Upper lobe of left lung (tissue), 6 donors: ENCODE data around the gene NSMCE4A. TPM values are rescaled to one million over a fixed set of nuclear protein-coding genes. Genes with fewer than 3 reads are reported as not detected.

Source experiments
- ATAC-seq, 2 donors: fragments of 200-7000 bp; cut with Tn5 transposase; one replicate each; pipeline ENCODE4 v1.9.1; 2022; ENCODE audit warnings: mild to moderate bottlenecking in 2 of 2, moderate library complexity in 2 of 2; ENCODE audit not compliant: low FRiP score in 2 of 2
- DNase-seq, 2 donors: peaks; one replicate each; pipeline ENCODE4 v3.0.0-alpha.2; 2019 to 2020
- H3K27ac ChIP-seq, 4 donors: fragments of 200-600 bp; sonication (generic); one replicate each; pipeline ENCODE4 v1.5.1; 2016 to 2019
- H3K27me3 ChIP-seq, 4 donors: fragments of 200-600 bp; sonication (generic); one replicate each; pipeline ENCODE4 v1.5.1; 2017 to 2019
- H3K36me3 ChIP-seq, 4 donors: fragments of 200-600 bp; sonication (generic); one replicate each; pipeline ENCODE4 v1.5.1; 2016 to 2019
- H3K4me1 ChIP-seq, 4 donors: fragments of 200-600 bp; sonication (generic); one replicate each; pipeline ENCODE4 v1.5.1; 2018 to 2019
- H3K4me3 ChIP-seq, 4 donors: fragments of 200-600 bp; sonication (generic); one replicate each; pipeline ENCODE4 v1.5.1; 2017 to 2019; ENCODE audit warnings: mild to moderate bottlenecking in 2 of 4, moderate library complexity in 1 of 4
- H3K9me3 ChIP-seq, 4 donors: fragments of 200-600 bp; sonication (generic); one replicate each; pipeline ENCODE4 v1.5.1; 2018 to 2019
- CTCF ChIP-seq, 6 experiments: fragments of 450-650 bp in 4 of 6; fragments of 200-600 bp in 2 of 6; sonication (generic) in 2 of 6; IDR thresholded peaks; one replicate each; pipeline ENCODE4 v1.5.1; 2016 to 2019; ENCODE audit warnings: antibody characterized with exemption in 6 of 6
- EP300 ChIP-seq, 4 donors: sonication (generic); formaldehyde crosslinking; IDR thresholded peaks; one replicate each; pipeline ENCODE4 v1.5.1; 2017; ENCODE audit warnings: antibody characterized with exemption in 4 of 4, control low read depth in 2 of 4
- POLR2A ChIP-seq, 4 donors: fragments of 450-650 bp; IDR thresholded peaks; one replicate each; pipeline ENCODE4 v1.5.1; 2016 to 2017; ENCODE audit warnings: antibody characterized with exemption in 4 of 4, mild to moderate bottlenecking in 2 of 4
- POLR2AphosphoS5 ChIP-seq, 2 donors: sonication (generic); formaldehyde crosslinking; IDR thresholded peaks; one replicate each; pipeline ENCODE4 v1.5.1; 2017; ENCODE audit warnings: antibody characterized with exemption in 2 of 2
- WGBS, 2 donors: methylation state at CpG; one replicate each; pipeline ENCODE4 v1.1.5; 2017 to 2018; 5-methylcytosine and 5-hydroxymethylcytosine counted together
- total RNA-seq, 6 donors: library from RNA; depleted of rRNA in 4 of 6; stranded (reverse); fragments of >200 nt in 4 of 6; gene quantifications; one replicate each; pipeline versions ENCODE4 v1.1.0 to v1.2.1, GENCODE V29; 2016 to 2021
- donor health status: DM: no; HTN: no; CAD: no; lungs with moderate emphysema.
- donor health status: DM: no; HTN: yes; CAD: no; lungs with severe emphysema.

NSMCE4A gene
- total RNA-seq, 6 donors from 2014 or later: 34.8 to 131 (median 50.7) TPM

DNA sequence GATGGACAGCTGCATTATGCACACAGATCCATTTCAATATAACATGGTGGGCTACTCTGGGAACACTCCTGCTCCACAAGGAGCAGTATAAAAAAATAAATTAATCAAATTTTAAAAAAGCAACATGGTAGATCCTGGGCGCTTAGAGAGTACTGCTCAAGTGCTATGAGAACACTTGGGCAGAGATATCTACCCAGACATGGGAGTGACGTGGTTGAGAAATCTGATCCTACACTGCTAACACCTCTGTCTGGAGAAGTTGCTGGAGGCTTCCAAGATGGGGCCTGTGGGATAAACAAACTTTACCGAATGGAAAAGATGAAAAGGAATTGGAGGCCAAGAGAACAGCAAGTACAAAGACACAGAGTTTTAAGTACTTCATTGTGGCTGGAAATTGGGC lies 9.0 kb downstream of the NSMCE4A start:
- DNase-seq (no peak), ATAC-seq (no peak)
- no peaks in the 10 kb centered on the region for H3K27me3 ChIP-seq
- H3K4me3 ChIP-seq: no peak overlapping the region
- WGBS, 2 donors: 91% methylated on average over 3 of the region's 3 CpGs
- no peaks in the 10 kb centered on the region for H3K9me3 ChIP-seq
- no peak overlapping the region for H3K27ac ChIP-seq
- H3K4me1 ChIP-seq: no peaks in the 10 kb centered on the region
- no peak for TF ChIP-seq POLR2AphosphoS5 (IDR thresholded peaks at IDR 0.05)
- TF ChIP-seq EP300 (IDR thresholded peaks at IDR 0.05): no peak
- no peak for TF ChIP-seq CTCF (IDR thresholded peaks at IDR 0.05)
- no peak for TF ChIP-seq POLR2A (IDR thresholded peaks at IDR 0.05)
- peaks cover 18 to 78% (median 65%) of the 10 kb centered on the region in 4 donors for H3K36me3 ChIP-seq

- H3K27me3 ChIP-seq: no peaks in the 10 kb centered on the region
- peaks cover 4 to 68% (median 40%) of the 10 kb centered on the region in 4 donors for H3K36me3 ChIP-seq
- H3K27ac ChIP-seq: no peak overlapping the region
- H3K4me3 ChIP-seq: no peak overlapping the region
- ATAC-seq (no peak), DNase-seq (no peak)
- H3K4me1 ChIP-seq: no peaks in the 10 kb centered on the region
- no peaks in the 10 kb centered on the region for H3K9me3 ChIP-seq
- 90% methylated on average over 2 of the region's 2 CpGs for WGBS, 2 donors
- no peak for TF ChIP-seq POLR2AphosphoS5 (IDR thresholded peaks at IDR 0.05)
- TF ChIP-seq CTCF (IDR thresholded peaks at IDR 0.05): no peak
- no peak for TF ChIP-seq EP300 (IDR thresholded peaks at IDR 0.05)
- no peak for TF ChIP-seq POLR2A (IDR thresholded peaks at IDR 0.05)
Observed at GRCh38 chr10:121961456-121961855, 13.6 kb downstream of the NSMCE4A start.

DNA sequence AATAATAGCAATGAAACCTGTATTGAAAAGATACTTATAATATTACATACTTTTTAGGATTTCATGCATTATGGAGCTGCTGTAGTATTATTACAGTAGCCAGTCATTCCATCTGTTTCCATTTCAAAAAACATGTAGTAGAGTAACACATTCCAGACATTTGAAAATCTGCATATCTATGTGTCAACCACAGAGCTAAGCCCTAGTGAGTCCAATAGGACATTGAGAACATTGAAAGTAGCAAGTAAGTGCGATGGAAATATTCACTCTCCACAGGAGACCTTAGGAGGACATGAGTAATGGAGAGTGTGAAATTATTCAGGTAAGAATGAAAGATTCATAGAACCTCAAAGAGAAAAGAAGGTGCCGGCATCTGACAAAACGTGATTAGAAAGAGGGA lies 15.3 kb downstream of the NSMCE4A start:
- H3K27me3 ChIP-seq: no peaks in the 10 kb centered on the region
- no peak overlapping the region for H3K4me3 ChIP-seq
- no peak for DNase-seq
- 90 to 94% methylated on average over 3 of the region's 3 CpGs for WGBS, 2 donors
- peaks cover 0 to 66% (median 23%) of the 10 kb centered on the region in 4 donors for H3K36me3 ChIP-seq
- no peaks in the 10 kb centered on the region for H3K4me1 ChIP-seq
- no peak for ATAC-seq
- H3K9me3 ChIP-seq: no peaks in the 10 kb centered on the region
- no peak overlapping the region for H3K27ac ChIP-seq
- TF ChIP-seq POLR2AphosphoS5 (IDR thresholded peaks at IDR 0.05): no peak
- no peak for TF ChIP-seq CTCF (IDR thresholded peaks at IDR 0.05)

GRCh38 chr10:121956111-121957061 lies 18.6 kb downstream of the NSMCE4A start:
- 90 to 92% methylated on average over 7 of the region's 7 CpGs for WGBS, 2 donors
- Histone ChIP-seq H3K4me3 (no peak overlapping the region), H3K4me1 (no peaks in the 10 kb centered on the region), H3K36me3 (peaks cover 0 to 57% (median 18%) of the 10 kb centered on the region in 4 donors), H3K9me3 (no peaks in the 10 kb centered on the region), H3K27me3 (no peaks in the 10 kb centered on the region), H3K27ac (no peak overlapping the region)
- ATAC-seq (no peak), DNase-seq (no peak)
- no peak for TF ChIP-seq CTCF (IDR thresholded peaks at IDR 0.05)
- no peak for TF ChIP-seq POLR2A (IDR thresholded peaks at IDR 0.05)
- TF ChIP-seq POLR2AphosphoS5 (IDR thresholded peaks at IDR 0.05): no peak
- TF ChIP-seq EP300 (IDR thresholded peaks at IDR 0.05): no peak
